Renal pelvis (tissue), 4 donors: ENCODE data around the gene SLC35B2. TPM values are rescaled to one million over a fixed set of nuclear protein-coding genes. Genes with fewer than 3 reads are reported as not detected.
"Not testable (repeated sequence)": the region's sequence is repeated elsewhere in the genome, so short reads cannot be mapped to it uniquely, and the experiment has no call there.

ENCODE experiments used
- DNase-seq: peaks from one replicate; pipeline ENCODE4 v3.0.0-alpha.2; 2013
- polyA plus RNA-seq, 3 donors: library from polyadenylated mRNA; unstranded; fragments of 120-200 nt; gene quantifications; one replicate each; pipeline ENCODE4 v1.2.1, GENCODE V29; 2013; ENCODE audit not compliant: insufficient read length in 3 of 3

SLC35B2 gene
- polyA plus RNA-seq, 3 donors: 51.6 to 61.7 (median 55.8) TPM

GRCh38 chr6:44238687-44239350 lies 18.5 kb downstream of the SLC35B2 start:
- no peak for DNase-seq

- peak; percentile 75 for DNase-seq
Measured at GRCh38 chr6:44237813-44238433, 19.4 kb downstream of the SLC35B2 start.

- DNase-seq: peak; percentile 87
Measured at GRCh38 chr6:44237021-44237812, 20.1 kb downstream of the SLC35B2 start.

GRCh38 chr6:44235891-44236516 lies 21.3 kb downstream of the SLC35B2 start:
- no peak for DNase-seq

GRCh38 chr6:44235269-44235668 lies 22.1 kb downstream of the SLC35B2 start:
- no peak for DNase-seq

- DNase-seq: peak; percentile 82
Measured at GRCh38 chr6:44234101-44235025, 23.0 kb downstream of the SLC35B2 start.

- DNase-seq: no peak
Measured at GRCh38 chr6:44233567-44234100, 23.7 kb downstream of the SLC35B2 start.

GRCh38 chr6:44232676-44233566 lies 24.4 kb downstream of the SLC35B2 start:
- no peak for DNase-seq

GRCh38 chr6:44231426-44231825 lies 25.9 kb downstream of the SLC35B2 start:
- DNase-seq: not testable (repeated sequence)

GRCh38 chr6:44230034-44230675 lies 27.2 kb downstream of the SLC35B2 start:
- DNase-seq: no peak

GRCh38 chr6:44229376-44230033 lies 27.8 kb downstream of the SLC35B2 start:
- DNase-seq: no peak

- no peak for DNase-seq
Measured at GRCh38 chr6:44228836-44229235, 28.5 kb downstream of the SLC35B2 start.

GRCh38 chr6:44228433-44228832 lies 28.9 kb downstream of the SLC35B2 start:
- DNase-seq: no peak

GRCh38 chr6:44228031-44228430 lies 29.3 kb downstream of the SLC35B2 start:
- no peak for DNase-seq

- no peak for DNase-seq
Measured at GRCh38 chr6:44227148-44227793, 30.1 kb downstream of the SLC35B2 start.

- DNase-seq: no peak
Measured at GRCh38 chr6:44226368-44227147, 30.8 kb downstream of the SLC35B2 start.

GRCh38 chr6:44225579-44226325 lies 31.6 kb downstream of the SLC35B2 start:
- no peak for DNase-seq
